Aorta (tissue), 5 donors: ENCODE measurements around the gene ZNF534. TPM values are rescaled to one million over a fixed set of nuclear protein-coding genes. Genes with fewer than 3 reads are reported as not detected.
A peak's percentile ranks its signal among the peaks of the same experiment; 100 is the strongest.

Experiments used
- ATAC-seq: fragments of 200-7000 bp; cut with Tn5 transposase; one replicate; pipeline ENCODE4 v1.9.1; 2022; ENCODE audit warnings: moderate library complexity; ENCODE audit not compliant: low FRiP score
- DNase-seq, 2 donors: peaks; one replicate each; pipeline ENCODE4 v3.0.0-alpha.2; 2020
- H3K27ac ChIP-seq, 2 donors: one replicate each; pipeline ENCODE4 v1.5.1; 2013; ENCODE audit warnings: low read length in 2 of 2, mild to moderate bottlenecking in 2 of 2, moderate library complexity in 2 of 2, control low read depth in 1 of 2, inconsistent platforms in 1 of 2, low read depth in 1 of 2
- H3K27me3 ChIP-seq, 2 donors: one replicate each; pipeline ENCODE4 v1.6.1; 2013; ENCODE audit warnings: control low read depth in 1 of 2, low read length in 1 of 2, mild to moderate bottlenecking in 1 of 2, moderate library complexity in 1 of 2; ENCODE audit not compliant: insufficient read depth in 2 of 2, control insufficient read depth in 1 of 2
- H3K36me3 ChIP-seq, 2 donors: one replicate each; pipeline ENCODE4 v1.6.1; 2013; ENCODE audit warnings: control low read depth in 1 of 2, low read length in 1 of 2, mild to moderate bottlenecking in 1 of 2; ENCODE audit not compliant: insufficient read depth in 2 of 2, control insufficient read depth in 1 of 2
- H3K4me1 ChIP-seq, 2 donors: one replicate each; pipeline ENCODE4 v1.6.1; 2013; ENCODE audit warnings: low read length in 2 of 2, control low read depth in 1 of 2, mild to moderate bottlenecking in 1 of 2, moderate library complexity in 1 of 2; ENCODE audit not compliant: insufficient read depth in 2 of 2, control insufficient read depth in 1 of 2
- H3K4me3 ChIP-seq, 2 donors: one replicate each; pipeline ENCODE4 v1.5.1; 2013; ENCODE audit warnings: low read length in 2 of 2, control low read depth in 1 of 2, mild to moderate bottlenecking in 1 of 2
- H3K9me3 ChIP-seq: one replicate; pipeline ENCODE4 v1.6.1; 2013; ENCODE audit warnings: mild to moderate bottlenecking, low read length; ENCODE audit not compliant: control insufficient read depth
- WGBS, 2 donors: extraction: QIAGEN DNeasy Blood & Tissue Kit; methylation state at CpG; one replicate each; pipeline ENCODE4 v1.1.7; 2013; 5-methylcytosine and 5-hydroxymethylcytosine counted together
- intact Hi-C, 2 donors: fragments of 100-400 bp; cut with DNase I; formaldehyde crosslinking; loops; one replicate each; pipeline versions ENCODE4 v1.14.2 to v1.15.0; 2022
- long read RNA-seq, 2 donors: library from polyadenylated mRNA; unstranded; transcript quantifications; one replicate each; pipeline ENCODE4 v2.0.0, GENCODE V29; 2020 to 2021
- polyA plus RNA-seq, 2 donors: library from polyadenylated mRNA; stranded (reverse); fragments of 200-250 nt; gene quantifications; one replicate each; pipeline ENCODE4 v1.2.3, GENCODE V29; 2013
- total RNA-seq, 2 donors: library from RNA; stranded (reverse); fragmentation: NEBNext Ultra II Directional; extraction: Animal tissue kit (Norgen Biotek cat#: 25700); gene quantifications; one replicate each; pipeline ENCODE4 v1.2.1, GENCODE V29; 2021
- donor health status: healthy with polysubstance abuse.
- donor health status: Bipolar disorder and iron deficiency.
- donor health status: DM: no; HTN: no; CAD: no.
- donor health status: DM: no; HTN: no; CAD: no.
- donor health status: DM: yes; HTN: yes; CAD: no.

Gene ZNF534
- 1 to 10 TPM in 1 of 2 donors, not detected in 1; 1.1 TPM for total RNA-seq
- polyA plus RNA-seq: under 1 TPM in 1 of 2 donors, not detected in 1; 0.77 TPM
- long read RNA-seq, donor 1, partial matches to known transcripts: 0 of 1 reads
- long read RNA-seq, donor 1, other reads (novel, unspliced or antisense): 1 of 1 reads
- long read RNA-seq, donor 2: 0 reads

GRCh38 chr19:52428937-52429336 is at the start of gene ZNF534:
TSS of gene ZNF534 (plus strand) at chr19:52429148. CDS start at chr19:52431475, 2,327 bp downstream.
- intact Hi-C loops: no loop called here
- H3K36me3 ChIP-seq: no peaks in the 10 kb centered on the region
- ATAC-seq: no peak
- no peaks in the 10 kb centered on the region for H3K4me1 ChIP-seq
- H3K9me3 ChIP-seq: peaks cover 4% of the 10 kb centered on the region
- no peak within 1 kb of the TSS for H3K4me3 ChIP-seq
- WGBS, 2 donors: 48 to 62% methylated on average over 27 of the region's 27 CpGs
- DNase-seq: no peak
- no peaks in the 10 kb centered on the region for H3K27me3 ChIP-seq
- H3K27ac ChIP-seq: no peak within 1 kb of the TSS

- intact Hi-C loops: no loop called here
- Histone ChIP-seq H3K4me3 (no peak overlapping the region), H3K36me3 (peaks cover 2 to 4% of the 10 kb centered on the region in 2 donors), H3K27me3 (no peaks in the 10 kb centered on the region), H3K4me1 (no peaks in the 10 kb centered on the region), H3K27ac (no peak overlapping the region), H3K9me3 (peaks cover 19% of the 10 kb centered on the region)
- DNase-seq (no peak), ATAC-seq (no peak)
- WGBS, 2 donors: 39 to 50% methylated on average over 1 of the region's 1 CpG
Measured at GRCh38 chr19:52391135-52391534, 37.8 kb upstream of the ZNF534 start.

- Histone ChIP-seq H3K9me3 (peaks cover 11% of the 10 kb centered on the region), H3K36me3 (peaks cover 6 to 10% of the 10 kb centered on the region in 2 donors), H3K4me1 (no peaks in the 10 kb centered on the region), H3K4me3 (peak within 1 kb of the TSS; percentile 89 to 92), H3K27ac (peak within 1 kb of the TSS in 1 of 2 donors; percentile 52), H3K27me3 (no peaks in the 10 kb centered on the region)
- intact Hi-C loops: no loop called here
- WGBS, 2 donors: 1% methylated on average over 36 of the region's 36 CpGs
- ATAC-seq (peak; percentile 97), DNase-seq (peak; percentile 98 to 99)
Measured at GRCh38 chr19:52397310-52398080, 31.5 kb upstream of the ZNF534 start, which contains the start of gene ZNF528. TSS of gene ZNF528 (plus strand) at chr19:52397849. CDS start at chr19:52402014, 4,165 bp downstream.

- Histone ChIP-seq H3K27ac (peak overlapping the region in 1 of 2 donors; percentile 52), H3K36me3 (peaks cover 6 to 11% of the 10 kb centered on the region in 2 donors), H3K4me1 (no peaks in the 10 kb centered on the region), H3K9me3 (peaks cover 10% of the 10 kb centered on the region), H3K27me3 (no peaks in the 10 kb centered on the region), H3K4me3 (peak overlapping the region; percentile 89 to 92)
- 2% methylated on average over 14 of the region's 14 CpGs for WGBS, 2 donors
- DNase-seq (peak in 1 of 2 donors; percentile 44), ATAC-seq (peak; percentile 23)
- intact Hi-C loops: no loop called here
Measured at GRCh38 chr19:52398081-52398441, 30.9 kb upstream of the ZNF534 start.

GRCh38 chr19:52410276-52410675 is 18.7 kb upstream of the ZNF534 start:
- DNase-seq (no peak), ATAC-seq (no peak)
- H3K4me3 ChIP-seq: no peak overlapping the region
- 97 to 99% methylated on average over 6 of the region's 6 CpGs for WGBS, 2 donors
- peaks cover 44% of the 10 kb centered on the region for H3K9me3 ChIP-seq
- H3K27me3 ChIP-seq: no peaks in the 10 kb centered on the region
- no peak overlapping the region for H3K27ac ChIP-seq
- peaks cover 30 to 33% of the 10 kb centered on the region in 2 donors for H3K36me3 ChIP-seq
- H3K4me1 ChIP-seq: no peaks in the 10 kb centered on the region
- intact Hi-C loops: no loop called here

- WGBS, 2 donors: 94 to 97% methylated on average over 5 of the region's 5 CpGs
- no peak for DNase-seq
- intact Hi-C loops: no loop called here
Measured at GRCh38 chr19:52415711-52416110, 13.2 kb upstream of the ZNF534 start.

GRCh38 chr19:52442179-52442578 is 13.2 kb downstream of the ZNF534 start:
- ATAC-seq: no peak
- Histone ChIP-seq H3K4me3 (no peak overlapping the region), H3K27me3 (no peaks in the 10 kb centered on the region), H3K27ac (no peak overlapping the region), H3K36me3 (no peaks in the 10 kb centered on the region), H3K9me3 (peaks cover 17% of the 10 kb centered on the region), H3K4me1 (no peaks in the 10 kb centered on the region)
- DNase-seq: no peak
- intact Hi-C loops: no loop called here
- WGBS, 2 donors: 72 to 74% methylated on average over 3 of the region's 3 CpGs

More at GRCh38 chr19:52415711-52416110, 13.2 kb upstream of the ZNF534 start:
- Histone ChIP-seq H3K27me3 (no peaks in the 10 kb centered on the region), H3K4me3 (no peak overlapping the region), H3K4me1 (no peaks in the 10 kb centered on the region), H3K36me3 (peaks cover 3 to 4% of the 10 kb centered on the region in 2 donors), H3K27ac (no peak overlapping the region), H3K9me3 (peaks cover 33% of the 10 kb centered on the region)
- no peak for ATAC-seq

- Histone ChIP-seq H3K27ac (no peak overlapping the region), H3K27me3 (no peaks in the 10 kb centered on the region), H3K4me1 (no peaks in the 10 kb centered on the region), H3K36me3 (no peaks in the 10 kb centered on the region), H3K4me3 (no peak overlapping the region), H3K9me3 (peaks cover 9% of the 10 kb centered on the region)
- ATAC-seq: no peak
- 36 to 42% methylated on average over 2 of the region's 2 CpGs for WGBS, 2 donors
- intact Hi-C loops: no loop called here
- DNase-seq: no peak
Measured at GRCh38 chr19:52444506-52444905, 15.6 kb downstream of the ZNF534 start.

GRCh38 chr19:52451241-52451640 is 22.3 kb downstream of the ZNF534 start:
- Histone ChIP-seq H3K36me3 (peaks cover 0 to 3% of the 10 kb centered on the region in 2 donors), H3K4me3 (no peak overlapping the region), H3K9me3 (peaks cover 11% of the 10 kb centered on the region), H3K4me1 (no peaks in the 10 kb centered on the region), H3K27ac (no peak overlapping the region), H3K27me3 (no peaks in the 10 kb centered on the region)
- WGBS, 2 donors: 15 to 27% methylated on average over 40 to 41 of the region's 41 CpGs
- ATAC-seq: no peak
- DNase-seq: no peak
- intact Hi-C loops: no loop called here
